Smooth muscle cell (in vitro differentiated cells): Measurements from ENCODE around the gene NPEPL1. TPM values are rescaled to one million over a fixed set of nuclear protein-coding genes. Genes with fewer than 3 reads are reported as not detected.

Experiments used
- DNase-seq: peaks from one replicate; lab custom pipeline; 2025; ENCODE audit not compliant: unreplicated experiment; lab: John Stamatoyannopoulos, UW
- H2AFZ ChIP-seq: fragments of 200-600 bp; sonication (generic); 2 replicates; pipeline ENCODE4 v1.6.0; 2016; ENCODE audit warnings: antibody characterized with exemption, low read depth, mild to moderate bottlenecking
- H3F3A ChIP-seq: fragments of 200-600 bp; sonication (generic); 2 replicates; pipeline ENCODE4 v1.6.0; 2017; ENCODE audit warnings: antibody characterized with exemption, low read depth
- H3K27ac ChIP-seq: fragments of 200-600 bp; sonication (generic); 2 replicates; pipeline ENCODE4 v1.5.1; 2016; ENCODE audit warnings: low read depth, mild to moderate bottlenecking
- H3K27me3 ChIP-seq: fragments of 200-600 bp; sonication (generic); 2 replicates; pipeline ENCODE4 v1.6.1; 2016; ENCODE audit warnings: low read depth, mild to moderate bottlenecking
- H3K36me3 ChIP-seq: fragments of 200-600 bp; sonication (generic); 2 replicates; pipeline ENCODE4 v1.5.1; 2016; ENCODE audit warnings: low read depth
- H3K4me1 ChIP-seq: fragments of 200-600 bp; sonication (generic); 2 replicates; pipeline ENCODE4 v1.5.1; 2016; ENCODE audit warnings: low read depth
- H3K4me2 ChIP-seq: fragments of 200-600 bp; sonication (generic); 2 replicates; pipeline ENCODE4 v1.6.0; 2016; ENCODE audit warnings: mild to moderate bottlenecking
- H3K4me3 ChIP-seq: fragments of 200-600 bp; sonication (generic); 2 replicates; pipeline ENCODE4 v1.5.1; 2016; ENCODE audit warnings: mild to moderate bottlenecking
- H3K79me2 ChIP-seq: fragments of 200-600 bp; sonication (generic); 2 replicates; pipeline ENCODE4 v1.6.0; 2016; ENCODE audit warnings: low read depth, mild to moderate bottlenecking
- H3K9ac ChIP-seq: fragments of 200-600 bp; sonication (generic); 2 replicates; pipeline ENCODE4 v1.6.0; 2016; ENCODE audit warnings: low read depth
- H3K9me3 ChIP-seq: fragments of 200-600 bp; sonication (generic); replicated peaks from 2 replicates; pipeline ENCODE4 v1.5.1; 2016; ENCODE audit warnings: low read depth
- H4K20me1 ChIP-seq: fragments of 200-600 bp; sonication (generic); 2 replicates; pipeline ENCODE4 v1.6.0; 2016; ENCODE audit warnings: low read depth
- CTCF ChIP-seq: fragments of 200-600 bp; sonication (generic); IDR thresholded peaks from 2 replicates; pipeline ENCODE4 v1.5.1; 2017; ENCODE audit warnings: borderline replicate concordance, mild to moderate bottlenecking, antibody characterized with exemption; ENCODE audit not compliant: insufficient read depth, poor library complexity, severe bottlenecking
- WGBS: methylation state at CpG from one replicate; pipeline ENCODE4 v1.1.7; 2016; ENCODE audit warnings: low lambda C conversion rate; 5-methylcytosine and 5-hydroxymethylcytosine counted together
- polyA plus RNA-seq: library from polyadenylated mRNA; unstranded; fragments of >200 nt; fragmentation: Nextera tagmentation; extraction: Ambion mirVana; gene quantifications from 2 replicates; pipeline ENCODE4 v1.2.1, GENCODE V29; 2016
- total RNA-seq: library from RNA; depleted of rRNA; stranded (reverse); fragments of >200 nt; gene quantifications from 2 replicates; pipeline ENCODE4 v1.2.3, GENCODE V29; 2014

Gene NPEPL1
- total and polyA plus RNA-seq, 2 experiments from 2014 or later = 17.7 to 32.9 TPM

DNA sequence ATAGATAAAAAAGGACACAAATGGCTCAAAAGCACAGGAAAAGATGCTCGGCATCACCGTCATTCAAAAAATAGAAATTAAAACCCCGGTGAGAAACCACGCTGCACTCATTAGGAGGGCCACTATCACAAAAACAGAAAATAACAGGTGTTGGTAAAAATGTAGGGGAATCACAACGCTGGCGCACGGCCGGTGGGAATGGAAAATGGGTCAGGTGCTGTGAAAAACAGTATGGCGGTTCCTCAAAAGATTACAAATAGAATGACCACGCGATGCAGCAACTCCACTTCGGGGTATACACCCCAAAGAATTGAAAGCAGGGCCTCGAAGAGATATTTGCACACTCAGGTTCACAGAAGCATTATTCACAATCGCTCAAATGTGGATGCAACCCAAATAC, 28.3 kb downstream of the NPEPL1 start:
- Histone ChIP-seq H3K4me1 (no peaks in the 10 kb centered on the region), H3K79me2 (no peaks in the 10 kb centered on the region), H3F3A (no peaks in the 10 kb centered on the region), H3K36me3 (no peaks in the 10 kb centered on the region), H2AFZ (no peak overlapping the region), H3K27me3 (peaks cover 2% of the 10 kb centered on the region), H3K27ac (no peak overlapping the region), H4K20me1 (no peaks in the 10 kb centered on the region), H3K4me2 (no peak overlapping the region), H3K9me3 (no peaks in the 10 kb centered on the region), H3K4me3 (no peak overlapping the region), H3K9ac (no peak overlapping the region)
- DNase-seq = no peak
- TF ChIP-seq CTCF = no peak
- WGBS = 94% methylated on average over 14 of the region's 14 CpGs

DNA sequence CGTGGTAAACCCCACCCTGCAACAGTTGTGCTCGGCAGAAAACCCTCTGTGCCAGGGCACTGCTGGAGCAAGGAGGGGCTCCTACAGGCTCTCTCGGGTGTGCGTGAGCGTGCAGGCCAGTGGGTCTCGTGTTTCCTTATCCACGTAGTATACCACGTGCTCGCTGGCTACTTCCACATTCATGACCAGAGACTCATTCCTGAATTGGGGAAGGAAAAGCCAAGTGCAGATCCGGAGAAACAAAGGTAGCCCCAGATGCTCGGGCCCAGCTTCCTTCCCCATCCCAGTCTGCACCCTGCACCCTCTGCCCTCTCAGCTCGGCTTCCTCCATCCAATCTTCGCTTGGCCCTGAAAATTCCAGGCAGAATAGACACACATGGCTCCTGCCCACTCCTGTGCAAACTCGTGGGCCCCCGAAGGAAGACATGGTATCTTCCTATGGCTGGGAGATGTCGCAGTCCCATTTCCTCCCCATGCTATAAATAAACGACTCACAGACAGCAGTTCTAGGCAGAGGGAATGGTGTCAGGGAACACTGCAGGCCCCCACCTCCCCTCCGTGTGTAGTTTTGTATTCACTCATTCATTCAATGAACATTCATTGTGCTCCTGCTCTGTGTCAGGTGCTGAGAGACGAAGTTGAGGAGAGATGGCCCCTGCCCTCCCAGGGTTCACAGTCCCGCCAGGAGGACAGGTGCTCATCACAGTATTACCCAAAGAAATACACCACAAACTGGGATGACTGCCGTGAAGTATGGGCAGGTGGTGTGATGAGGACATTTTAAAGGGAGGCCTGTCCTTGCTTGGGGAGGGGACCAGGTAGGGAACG, 29.6 kb downstream of the NPEPL1 start:
- H2AFZ ChIP-seq = no peak overlapping the region

DNA sequence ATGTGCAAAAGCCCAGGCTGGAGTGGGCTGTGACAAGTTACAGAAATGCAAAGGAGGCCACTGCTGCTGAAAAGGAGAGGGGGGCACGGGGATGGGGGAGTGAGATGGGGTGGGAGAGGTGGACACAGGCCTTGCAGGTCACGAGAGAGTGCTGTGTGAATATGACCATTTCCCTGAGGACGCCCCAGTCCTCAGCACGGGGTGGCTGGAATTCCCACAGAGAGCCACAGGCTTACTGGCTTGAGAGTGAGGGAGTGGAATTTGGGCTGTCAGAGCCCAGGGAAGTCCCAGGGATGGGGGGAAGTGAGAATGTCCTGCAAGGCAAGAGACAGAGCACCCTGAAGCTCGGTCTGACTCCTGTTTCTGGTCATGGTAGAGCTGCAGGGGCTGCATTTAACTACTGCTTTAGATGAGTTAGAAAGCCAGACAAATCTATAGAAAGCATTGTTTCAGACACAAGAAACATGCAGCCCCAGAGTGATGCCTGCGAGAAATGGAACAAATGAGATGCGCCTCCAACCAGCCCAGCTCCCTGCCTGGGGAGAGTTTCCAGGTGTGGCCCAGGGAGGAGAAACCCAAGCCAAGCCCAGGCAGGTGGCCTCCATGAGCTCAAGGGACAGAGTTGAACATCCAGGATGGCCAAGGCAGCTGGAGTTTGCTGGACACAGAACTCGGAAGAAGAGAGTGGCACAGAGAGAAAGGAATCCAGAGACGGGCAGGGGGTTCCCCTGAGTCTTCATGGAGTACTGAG, 30.5 kb downstream of the NPEPL1 start:
- Histone ChIP-seq H2AFZ (no peak overlapping the region), H3K79me2 (no peaks in the 10 kb centered on the region), H3K4me3 (no peak overlapping the region), H3K36me3 (no peaks in the 10 kb centered on the region), H3F3A (no peaks in the 10 kb centered on the region), H3K27ac (no peak overlapping the region), H4K20me1 (no peaks in the 10 kb centered on the region), H3K4me1 (no peaks in the 10 kb centered on the region), H3K9ac (no peak overlapping the region), H3K9me3 (no peaks in the 10 kb centered on the region), H3K4me2 (no peak overlapping the region), H3K27me3 (peaks cover 2% of the 10 kb centered on the region)
- DNase-seq = no peak
- WGBS = 91% methylated on average over 8 of the region's 9 CpGs
- no peak for TF ChIP-seq CTCF

More for the DNA sequence above, 29.6 kb downstream of the NPEPL1 start:
- no peaks in the 10 kb centered on the region for H3K4me1 ChIP-seq
- 87% methylated on average over 22 of the region's 22 CpGs for WGBS
- no peaks in the 10 kb centered on the region for H3K9me3 ChIP-seq
- no peaks in the 10 kb centered on the region for H3K79me2 ChIP-seq
- no peak for TF ChIP-seq CTCF
- no peak overlapping the region for H3K4me2 ChIP-seq
- H3K27ac ChIP-seq = no peak overlapping the region
- H3F3A ChIP-seq = no peaks in the 10 kb centered on the region
- no peak for DNase-seq
- H3K27me3 ChIP-seq = peaks cover 2% of the 10 kb centered on the region
- no peaks in the 10 kb centered on the region for H4K20me1 ChIP-seq
- no peak overlapping the region for H3K4me3 ChIP-seq
- no peak overlapping the region for H3K9ac ChIP-seq
- H3K36me3 ChIP-seq = no peaks in the 10 kb centered on the region
